ENCODE measurements around the gene ACSS2.

The ACSS2 gene

GRCh38 chr20:34861386-34862084, 14.9 kb upstream of the ACSS2 start:
- H2AFZ ChIP-seq (ENCODE audit: low read depth) = no peak overlapping the region
- no peak overlapping the region for H3K4me3 ChIP-seq (IDR thresholded peaks at IDR 0.05; ENCODE audit: insufficient read depth, low read depth, low read length)
- no peak overlapping the region for H3K4me2 ChIP-seq
- no peak overlapping the region for H3K27ac ChIP-seq
- no peaks in the 10 kb centered on the region for H3K4me1 ChIP-seq (ENCODE audit: low read depth, poor library complexity, severe bottlenecking)
- no peak overlapping the region for H3K9ac ChIP-seq
- no peaks in the 10 kb centered on the region for H3K79me2 ChIP-seq (ENCODE audit: insufficient read depth, low read depth)
- no peaks in the 10 kb centered on the region for H3K27me3 ChIP-seq (ENCODE audit: insufficient read depth, low read depth)
- H3K36me3 ChIP-seq (ENCODE audit: insufficient read depth) = no peaks in the 10 kb centered on the region
- H4K20me1 ChIP-seq (ENCODE audit: insufficient read depth) = no peaks in the 10 kb centered on the region
- TF ChIP-seq CTCF (conservative IDR thresholded peaks at IDR 0.05; ENCODE audit: low read depth, low read length) = no peak

GRCh38 chr20:34862724-34863123, 13.7 kb upstream of the ACSS2 start:
- H2AFZ ChIP-seq (ENCODE audit: low read depth) = no peak overlapping the region
- H3K27me3 ChIP-seq (ENCODE audit: insufficient read depth, low read depth) = no peaks in the 10 kb centered on the region
- no peaks in the 10 kb centered on the region for H3K36me3 ChIP-seq (ENCODE audit: insufficient read depth)
- no peak overlapping the region for H3K4me2 ChIP-seq
- H4K20me1 ChIP-seq (ENCODE audit: insufficient read depth) = no peaks in the 10 kb centered on the region
- no peaks in the 10 kb centered on the region for H3K4me1 ChIP-seq (ENCODE audit: low read depth, poor library complexity, severe bottlenecking)
- H3K4me3 ChIP-seq (IDR thresholded peaks at IDR 0.05; ENCODE audit: insufficient read depth, low read depth, low read length) = no peak overlapping the region
- H3K27ac ChIP-seq = no peak overlapping the region
- no peak for TF ChIP-seq CTCF (conservative IDR thresholded peaks at IDR 0.05; ENCODE audit: low read depth, low read length)
- H3K9ac ChIP-seq = no peak overlapping the region
- H3K79me2 ChIP-seq (ENCODE audit: insufficient read depth, low read depth) = no peaks in the 10 kb centered on the region

- Histone ChIP-seq H3K9ac (no peak overlapping the region), H3K4me1 (ENCODE audit: low read depth, poor library complexity, severe bottlenecking) (no peaks in the 10 kb centered on the region), H3K79me2 (ENCODE audit: insufficient read depth, low read depth) (no peaks in the 10 kb centered on the region), H4K20me1 (ENCODE audit: insufficient read depth) (no peaks in the 10 kb centered on the region), H3K27ac (no peak overlapping the region), H3K36me3 (ENCODE audit: insufficient read depth) (no peaks in the 10 kb centered on the region), H2AFZ (ENCODE audit: low read depth) (no peak overlapping the region), H3K4me2 (no peak overlapping the region), H3K27me3 (ENCODE audit: insufficient read depth, low read depth) (no peaks in the 10 kb centered on the region), H3K4me3 (IDR thresholded peaks at IDR 0.05; ENCODE audit: insufficient read depth, low read depth, low read length) (no peak overlapping the region)
- TF ChIP-seq CTCF (conservative IDR thresholded peaks at IDR 0.05; ENCODE audit: low read depth, low read length) = no peak
These were observed 12.9 kb upstream of the ACSS2 start for GRCh38 chr20:34863421-34863965.

GRCh38 chr20:34864216-34864615, 12.2 kb upstream of the ACSS2 start:
- Histone ChIP-seq H3K4me3 (IDR thresholded peaks at IDR 0.05; ENCODE audit: insufficient read depth, low read depth, low read length) (no peak overlapping the region), H3K27ac (no peak overlapping the region)

More at GRCh38 chr20:34864216-34864615, 12.2 kb upstream of the ACSS2 start:
- Histone ChIP-seq H3K79me2 (ENCODE audit: insufficient read depth, low read depth) (no peaks in the 10 kb centered on the region), H3K27me3 (ENCODE audit: insufficient read depth, low read depth) (no peaks in the 10 kb centered on the region), H3K9ac (no peak overlapping the region), H2AFZ (ENCODE audit: low read depth) (no peak overlapping the region), H3K4me2 (no peak overlapping the region), H3K36me3 (ENCODE audit: insufficient read depth) (no peaks in the 10 kb centered on the region), H3K4me1 (ENCODE audit: low read depth, poor library complexity, severe bottlenecking) (no peaks in the 10 kb centered on the region), H4K20me1 (ENCODE audit: insufficient read depth) (no peaks in the 10 kb centered on the region)
- TF ChIP-seq CTCF (conservative IDR thresholded peaks at IDR 0.05; ENCODE audit: low read depth, low read length) = no peak

Data from KMS-11 (cell line).